GM19099 (cell line): ENCODE measurements around the gene CENPT.

Experiments used
- POLR2A ChIP-seq: IDR thresholded peaks from 3 replicates; pipeline ENCODE4 v1.6.1; 2011; ENCODE audit warnings: low read depth; ENCODE audit not compliant: insufficient read length; ENCODE audit errors: extremely low read depth

Gene CENPT

DNA sequence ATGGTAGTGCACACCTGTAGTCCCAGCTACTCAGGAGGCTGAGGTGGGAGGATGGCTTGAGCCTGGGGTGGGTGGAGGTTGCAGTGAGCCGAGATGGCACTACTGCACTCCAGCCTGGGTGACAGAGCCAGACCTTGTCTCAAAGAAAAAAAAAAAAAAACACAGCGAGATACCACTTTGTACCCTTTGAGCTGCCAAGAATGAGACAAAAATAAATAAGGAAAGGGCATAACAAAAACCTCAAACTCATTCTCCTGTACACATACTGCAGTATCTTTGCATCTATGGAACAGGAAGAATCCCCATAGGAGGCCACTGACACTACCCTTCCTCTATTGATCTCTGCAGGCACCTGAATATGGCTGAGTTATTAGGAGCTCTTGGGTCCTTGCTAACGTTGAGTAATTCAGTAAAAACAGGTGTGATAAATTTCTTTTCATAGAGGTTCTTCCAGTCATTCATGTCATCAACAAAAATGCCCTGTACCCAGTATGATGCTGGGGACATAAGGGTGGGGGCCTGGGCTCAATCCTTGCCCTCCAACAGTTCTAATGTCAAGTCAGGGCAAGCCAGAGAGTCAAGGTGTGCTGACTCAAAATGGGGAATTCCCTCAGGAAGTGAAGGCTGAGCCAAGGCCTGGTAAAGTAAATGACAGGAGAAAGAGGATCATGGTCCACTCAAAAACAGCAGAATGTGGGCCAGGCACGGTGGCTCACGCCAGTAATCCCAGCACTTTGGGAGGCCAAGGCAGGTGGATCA, 68.1 kb downstream of the CENPT start:
- TF ChIP-seq POLR2A: no peak
